ENCODE measurements around the gene UTP4. TPM values are rescaled to one million over a fixed set of nuclear protein-coding genes. Genes with fewer than 3 reads are reported as not detected.
"Not testable (repeated sequence)": the region's sequence is repeated elsewhere in the genome, so short reads cannot be mapped to it uniquely, and the experiment has no call there.

Gene UTP4
- total RNA-seq, 1 experiment from 2014 or later: 125 TPM

DNA sequence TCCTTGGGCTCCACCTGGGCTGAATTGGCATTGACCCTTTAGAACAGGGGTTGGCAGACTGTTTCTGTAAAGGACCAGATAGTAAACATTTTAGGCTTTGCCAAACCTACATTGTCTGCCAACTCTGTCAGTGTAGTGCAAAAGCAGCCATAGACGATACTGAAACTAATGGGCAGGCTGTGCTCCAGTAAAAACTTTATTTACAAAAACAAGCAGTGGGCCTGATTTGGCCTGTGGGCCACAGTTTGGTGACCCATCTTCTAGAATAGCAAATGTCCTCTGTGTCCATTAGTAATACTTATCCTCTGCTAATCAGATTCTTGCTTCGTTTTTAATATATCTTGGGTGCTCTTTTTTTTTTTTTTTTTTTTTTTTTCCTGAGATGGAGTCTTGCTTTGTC is 6.2 kb downstream of the UTP4 start:
- no TSS peak for BruUV-seq (replicated peaks)
- POLR2A ChIA-PET: no interaction called here

DNA sequence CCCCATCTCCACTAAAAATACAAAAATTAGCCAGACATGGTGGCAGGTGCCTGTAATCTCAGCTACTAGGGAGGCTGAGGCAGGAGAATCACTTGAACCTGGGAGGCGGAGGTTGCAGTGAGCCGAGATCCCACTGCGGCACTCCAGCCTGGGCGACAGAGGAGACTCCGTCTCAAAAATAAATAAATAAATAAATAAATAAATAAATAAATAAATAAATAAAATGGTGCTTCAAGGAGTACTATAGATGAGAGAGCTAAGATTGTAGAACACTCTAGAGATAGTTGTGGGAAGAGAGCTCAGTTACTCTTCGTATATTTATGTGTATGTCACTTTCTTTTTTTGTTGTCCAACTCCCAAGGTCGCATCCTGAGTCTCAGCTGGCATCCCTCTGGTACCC is 7.0 kb downstream of the UTP4 start:
- H3K9me3 ChIP-seq (ENCODE audit: control insufficient read depth in 1 of 2, insufficient read depth in 1 of 2, low read depth in 1 of 2, low read length in 2 of 2); H3K4me1 ChIP-seq (ENCODE audit: control insufficient read depth in 1 of 2, insufficient read depth in 2 of 2, low read length in 2 of 2); intact Hi-C loops (cut with micrococcal nuclease); DNase-seq (ENCODE audit: low read depth, low spot score); CTCF ChIA-PET; H3K4me3 ChIP-seq (replicated peaks in 1 of 2; ENCODE audit: low read depth in 1 of 2, low read length in 2 of 2); RAD21 ChIA-PET (ENCODE audit: low non-redundant PET in 1 of 2, low total read pairs in 2 of 2, uncharacterized antibody in 2 of 2, unreplicated experiment in 2 of 2); H3K4me2 ChIP-seq (ENCODE audit: low read length); H3K27me3 ChIP-seq (ENCODE audit: insufficient read depth, low read length); ATAC-seq; POLR2A ChIA-PET; H3K9me2 ChIP-seq (ENCODE audit: insufficient read depth); H3K27ac ChIP-seq (ENCODE audit: low read depth, low read length); BruUV-seq (replicated peaks); H3K9ac ChIP-seq (ENCODE audit: low read length); H2AFZ ChIP-seq (ENCODE audit: low read depth, low read length, poor library complexity, severe bottlenecking): not testable (repeated sequence)
- Histone ChIP-seq H3K79me2 (ENCODE audit: insufficient read depth, low read length) (peaks cover 93% of the 10 kb centered on the region), H3K36me3 (ENCODE audit: control insufficient read depth in 1 of 2, insufficient read depth in 2 of 2, low read length in 2 of 2) (peaks cover 60 to 83% of the 10 kb centered on the region in 2 experiments), H4K20me1 (ENCODE audit: insufficient read depth) (peaks cover 29% of the 10 kb centered on the region; the same call in 1 of the 2 replicates)

More for the DNA sequence above, 6.2 kb downstream of the UTP4 start:
- intact Hi-C loops (cut with micrococcal nuclease): no loop called here
- Histone ChIP-seq H3K9ac (ENCODE audit: low read length) (no peak overlapping the region), H3K27ac (ENCODE audit: low read depth, low read length) (no peak overlapping the region), H3K9me2 (ENCODE audit: insufficient read depth) (no peaks in the 10 kb centered on the region), H3K27me3 (ENCODE audit: insufficient read depth, low read length) (no peaks in the 10 kb centered on the region), H3K4me1 (ENCODE audit: control insufficient read depth in 1 of 2, insufficient read depth in 2 of 2, low read length in 2 of 2) (peaks cover 4 to 6% of the 10 kb centered on the region in 2 experiments; a peak in 3 of 4 replicates), H2AFZ (ENCODE audit: low read depth, low read length, poor library complexity, severe bottlenecking) (no peak overlapping the region), H3K4me2 (ENCODE audit: low read length) (no peak overlapping the region), H3K79me2 (ENCODE audit: insufficient read depth, low read length) (peaks cover 95% of the 10 kb centered on the region), H3K4me3 (replicated peaks in 1 of 2; ENCODE audit: low read depth in 1 of 2, low read length in 2 of 2) (no peak overlapping the region), H3K36me3 (ENCODE audit: control insufficient read depth in 1 of 2, insufficient read depth in 2 of 2, low read length in 2 of 2) (peaks cover 56 to 86% of the 10 kb centered on the region in 2 experiments), H3K9me3 (ENCODE audit: control insufficient read depth in 1 of 2, insufficient read depth in 1 of 2, low read depth in 1 of 2, low read length in 2 of 2) (no peaks in the 10 kb centered on the region), H4K20me1 (ENCODE audit: insufficient read depth) (peaks cover 36% of the 10 kb centered on the region; the same call in 1 of the 2 replicates)
- no peak for TF ChIP-seq SIN3A (IDR thresholded peaks at IDR 0.05; ENCODE audit: low read depth)
- TF ChIP-seq SP1 (IDR thresholded peaks at IDR 0.05; ENCODE audit: low read depth): no peak
- TF ChIP-seq CTCF (IDR thresholded peaks at IDR 0.05 in 2 of 3, conservative IDR thresholded peaks at IDR 0.05 in 1 of 3; ENCODE audit: borderline replicate concordance in 1 of 3, insufficient read depth in 1 of 3, low read depth in 2 of 3, low read length in 2 of 3): no peak
- no peak for TF ChIP-seq CBX3 (IDR thresholded peaks at IDR 0.05; ENCODE audit: low read depth)
- TF ChIP-seq ZNF274 (IDR thresholded peaks at IDR 0.05; ENCODE audit: low read depth, low read length): no peak
- no peak for TF ChIP-seq ZBTB33 (IDR thresholded peaks at IDR 0.05; ENCODE audit: extremely low read depth, insufficient replicate concordance, low read length)
- no peak for TF ChIP-seq RAD21 (IDR thresholded peaks at IDR 0.05; ENCODE audit: low read depth)
- TF ChIP-seq FOSL1 (IDR thresholded peaks at IDR 0.05; ENCODE audit: low read depth): no peak
- TF ChIP-seq POLR2AphosphoS5 (IDR thresholded peaks at IDR 0.05; ENCODE audit: low read depth, low read length): no peak
- no peak for TF ChIP-seq TCF7L2 (IDR thresholded peaks at IDR 0.05; ENCODE audit: borderline replicate concordance, extremely low read depth, insufficient read depth, insufficient read length)
- no peak for TF ChIP-seq ELF1 (IDR thresholded peaks at IDR 0.05; ENCODE audit: borderline replicate concordance, low read depth)
- TF ChIP-seq SRF (IDR thresholded peaks at IDR 0.05; ENCODE audit: low read depth): no peak
- no peak for TF ChIP-seq JUND (IDR thresholded peaks at IDR 0.05)
- no peak for TF ChIP-seq ATF3 (IDR thresholded peaks at IDR 0.05)
- no peak for TF ChIP-seq ZFX (IDR thresholded peaks at IDR 0.05)
- no peak for TF ChIP-seq EZH2phosphoT487 (IDR thresholded peaks at IDR 0.05; ENCODE audit: borderline replicate concordance)
- no peak for TF ChIP-seq YY1 (IDR thresholded peaks at IDR 0.05; ENCODE audit: extremely low read depth, insufficient replicate concordance, low read depth, low read length)
- CTCF ChIA-PET: no interaction called here
- no peak for ATAC-seq
- RAD21 ChIA-PET (ENCODE audit: low non-redundant PET in 1 of 2, low total read pairs in 2 of 2, uncharacterized antibody in 2 of 2, unreplicated experiment in 2 of 2): no interaction called here
- DNase-seq (ENCODE audit: low read depth, low spot score): no peak

Data from HCT116 (cell line).